NB4 (cell line): ENCODE results near the gene MIOX.
A peak's percentile ranks its signal among the peaks of the same experiment; 100 is the strongest.

Experiments
- DNase-seq: peaks from one replicate; pipeline ENCODE4 v3.0.0; 2010; ENCODE audit warnings: low read depth
- H3K4me3 ChIP-seq: one replicate; pipeline ENCODE4 v1.5.1; 2011; ENCODE audit warnings: mild to moderate bottlenecking, low read depth, low read length, moderate library complexity
- CTCF ChIP-seq: IDR thresholded peaks from one replicate; pipeline ENCODE4 v1.5.1; 2012; ENCODE audit warnings: low read depth, low read length
- MAX ChIP-seq: IDR thresholded peaks from 2 replicates; pipeline ENCODE4 v1.6.1; 2011; ENCODE audit warnings: low read depth, low read length
- MYC ChIP-seq: IDR thresholded peaks from 2 replicates; pipeline ENCODE4 v1.6.1; 2011; ENCODE audit warnings: low read depth, low read length
- POLR2A ChIP-seq: IDR thresholded peaks from 2 replicates; pipeline ENCODE4 v1.6.1; 2011; ENCODE audit warnings: mild to moderate bottlenecking; ENCODE audit not compliant: insufficient read length; ENCODE audit errors: extremely low read depth

The MIOX gene

GRCh38 chr22:50487290-50488005 is 789 bp downstream of the MIOX start:
- TF ChIP-seq MAX (no peak), CTCF (no peak), MYC (no peak), POLR2A (no peak)
- no peak for DNase-seq
- H3K4me3 ChIP-seq, result no peak overlapping the region

GRCh38 chr22:50488006-50488677 is 1.5 kb downstream of the MIOX start:
- DNase-seq, result no peak
- TF ChIP-seq POLR2A (no peak), MYC (no peak)
- H3K4me3 ChIP-seq, result no peak overlapping the region

GRCh38 chr22:50488886-50489285 is 2.2 kb downstream of the MIOX start:
- no peak for TF ChIP-seq CTCF
- no peak for TF ChIP-seq POLR2A
- no peak for TF ChIP-seq MAX
- no peak for TF ChIP-seq MYC
- H3K4me3 ChIP-seq, result no peak overlapping the region
- DNase-seq, result no peak

- no peak for DNase-seq
- TF ChIP-seq MYC, result no peak
- TF ChIP-seq MAX, result no peak
- TF ChIP-seq POLR2A, result no peak
- no peak for TF ChIP-seq CTCF
- no peak overlapping the region for H3K4me3 ChIP-seq
Observed at GRCh38 chr22:50489363-50490243, 2.9 kb downstream of the MIOX start.

GRCh38 chr22:50490531-50491308 is 4.1 kb downstream of the MIOX start:
- H3K4me3 ChIP-seq, result no peak overlapping the region
- TF ChIP-seq MAX (peak; percentile 86), POLR2A (no peak)
- peak; percentile 86 for DNase-seq

GRCh38 chr22:50497093-50497492 is 10.4 kb downstream of the MIOX start:
- no peak for DNase-seq
- TF ChIP-seq POLR2A, result no peak
- no peak for TF ChIP-seq CTCF
- no peak overlapping the region for H3K4me3 ChIP-seq
